Skin of body (tissue), 2 donors: ENCODE measurements around the gene POLDIP3. TPM values are rescaled to one million over a fixed set of nuclear protein-coding genes. Genes with fewer than 3 reads are reported as not detected.
"Not testable (repeated sequence)": the region's sequence is repeated elsewhere in the genome, so short reads cannot be mapped to it uniquely, and the experiment has no call there.

ENCODE experiments used
- DNase-seq: peaks from one replicate; lab custom pipeline; 2025; lab: John Stamatoyannopoulos, UW
- total RNA-seq: library from RNA; depleted of rRNA; stranded (reverse); fragments of >200 nt; gene quantifications from one replicate; pipeline ENCODE4 v1.2.3, GENCODE V29; 2014

POLDIP3 gene
- total RNA-seq, 1 donor from 2014 or later: 26.9 TPM

GRCh38 chr22:42586381-42586780 is 28.3 kb downstream of the POLDIP3 start:
- DNase-seq: no peak

GRCh38 chr22:42585096-42585495 is 29.6 kb downstream of the POLDIP3 start:
- no peak for DNase-seq

GRCh38 chr22:42584364-42584940 is 30.2 kb downstream of the POLDIP3 start:
- no peak for DNase-seq

DNA sequence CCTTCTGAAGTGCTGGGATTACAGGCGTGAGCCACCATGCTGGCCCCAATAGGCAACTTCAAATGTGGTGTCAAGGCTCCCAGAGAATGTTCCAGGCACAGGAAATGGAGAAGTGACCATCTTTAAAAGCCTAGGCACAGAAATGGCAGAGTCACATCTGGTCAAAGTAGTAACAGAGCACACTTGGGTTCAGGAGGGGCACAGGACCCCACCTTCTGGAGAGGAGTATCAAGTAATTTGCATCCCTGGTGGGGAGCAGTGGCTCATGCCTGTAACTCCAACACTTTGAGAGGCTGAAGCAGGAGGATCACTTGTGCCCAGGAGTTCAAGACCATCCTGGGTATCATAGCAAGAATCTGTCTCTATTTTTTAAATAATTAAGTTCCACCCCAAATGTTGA is 31.7 kb downstream of the POLDIP3 start:
- DNase-seq: no peak

DNA sequence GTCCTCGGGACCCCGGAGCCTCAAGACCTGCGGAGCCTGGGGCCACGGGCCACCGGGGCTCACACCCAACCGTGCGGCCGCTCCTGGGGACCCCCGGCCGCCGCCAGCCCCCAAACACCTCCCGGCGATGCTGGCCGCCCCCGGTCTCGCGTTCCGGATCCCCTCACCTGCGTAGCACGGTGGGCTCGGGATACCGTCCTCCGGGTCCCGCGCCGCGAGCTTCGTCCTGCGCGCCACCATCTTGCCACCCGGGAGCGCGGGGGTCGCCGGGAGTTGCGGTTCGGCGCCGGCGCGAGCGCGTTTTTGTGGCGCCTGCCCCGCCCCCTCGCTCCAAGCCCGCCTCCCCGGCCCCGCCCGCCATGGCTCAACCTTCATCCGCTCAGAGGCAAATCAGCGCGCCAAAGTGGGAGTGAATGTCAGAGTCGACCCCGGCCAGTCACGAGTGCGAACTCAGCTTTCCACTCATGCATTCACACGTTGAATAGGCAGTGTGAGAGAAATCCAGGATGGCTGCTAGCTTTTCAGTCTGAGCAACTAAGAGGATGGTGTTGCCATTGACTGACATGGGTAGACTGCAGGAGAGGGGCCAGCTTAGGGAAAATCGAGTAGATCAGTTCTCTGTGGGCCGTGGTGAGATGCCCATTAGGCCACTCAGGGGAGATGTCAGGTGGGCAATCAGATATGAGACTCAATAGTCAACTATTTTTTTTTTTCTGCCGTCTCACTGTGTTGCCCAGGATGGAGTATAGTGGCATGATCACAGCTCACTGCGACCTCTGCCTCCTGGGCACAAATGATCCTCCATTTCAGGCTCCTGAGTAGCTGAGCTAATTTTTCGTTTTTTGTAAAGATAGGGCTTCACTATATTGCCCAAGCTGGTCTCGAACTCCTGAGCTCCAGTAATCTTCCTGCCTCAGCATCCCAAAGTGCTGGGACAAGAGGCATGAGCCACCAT is 32.6 kb downstream of the POLDIP3 start:
- peak; percentile 28 for DNase-seq

- not testable (repeated sequence) for DNase-seq
Observed at GRCh38 chr22:42581194-42581761, 33.4 kb downstream of the POLDIP3 start.

GRCh38 chr22:42580040-42580439 is 34.6 kb downstream of the POLDIP3 start:
- DNase-seq: not testable (repeated sequence)

GRCh38 chr22:42577623-42578240 is 37.0 kb downstream of the POLDIP3 start:
- no peak for DNase-seq

DNA sequence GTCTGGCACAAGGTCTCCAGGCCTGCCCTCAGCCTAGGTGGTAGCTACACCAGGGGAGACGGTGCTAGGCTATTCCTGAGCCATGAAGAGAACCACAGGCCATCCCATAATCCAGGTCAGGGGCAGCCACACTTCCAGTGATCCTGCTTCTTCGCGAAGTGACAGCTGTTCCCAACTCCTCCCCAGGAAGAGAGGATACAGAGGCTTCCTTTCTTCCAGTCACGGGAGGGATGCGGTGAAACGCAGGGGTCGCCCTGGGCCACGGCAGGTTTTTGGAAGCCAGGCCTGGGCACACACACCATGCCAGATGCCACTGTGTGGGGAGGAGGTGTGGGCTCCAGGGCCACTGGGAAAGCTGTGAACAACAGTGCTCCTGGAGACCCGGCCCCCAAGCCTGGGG is 37.5 kb downstream of the POLDIP3 start:
- not testable (repeated sequence) for DNase-seq

DNA sequence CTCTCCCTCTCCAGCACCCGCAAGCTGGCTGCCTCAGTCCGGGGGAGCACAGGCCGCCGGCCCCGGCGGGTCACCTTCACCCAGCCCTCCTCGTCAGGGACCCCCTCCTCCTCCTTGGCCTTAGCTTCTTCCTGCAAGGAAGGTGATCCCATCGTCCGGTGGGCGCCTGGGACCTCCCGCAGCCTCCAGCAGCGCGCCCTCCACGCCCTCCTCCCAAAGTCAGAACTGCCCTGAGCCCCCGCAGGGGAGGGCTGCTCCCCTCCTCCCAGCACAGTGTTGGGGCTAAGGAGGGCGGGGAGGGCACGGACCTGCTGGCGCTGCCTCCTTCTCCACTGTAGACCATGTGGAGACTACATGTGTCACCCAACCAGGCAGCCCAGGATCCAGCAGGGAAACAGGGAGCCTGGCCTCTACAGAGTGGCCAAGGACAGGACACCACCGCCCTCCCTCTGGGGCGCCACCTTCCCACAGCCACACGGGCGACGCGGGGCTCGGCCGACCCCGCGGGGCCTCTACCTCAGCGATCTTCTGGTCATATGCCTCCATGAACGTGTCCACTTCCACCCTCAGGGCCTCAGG is 38.6 kb downstream of the POLDIP3 start:
- DNase-seq: not testable (repeated sequence)

- DNase-seq: not testable (repeated sequence)
Observed at GRCh38 chr22:42574468-42574867, 40.2 kb downstream of the POLDIP3 start.

GRCh38 chr22:42574046-42574445 is 40.6 kb downstream of the POLDIP3 start:
- not testable (repeated sequence) for DNase-seq

DNA sequence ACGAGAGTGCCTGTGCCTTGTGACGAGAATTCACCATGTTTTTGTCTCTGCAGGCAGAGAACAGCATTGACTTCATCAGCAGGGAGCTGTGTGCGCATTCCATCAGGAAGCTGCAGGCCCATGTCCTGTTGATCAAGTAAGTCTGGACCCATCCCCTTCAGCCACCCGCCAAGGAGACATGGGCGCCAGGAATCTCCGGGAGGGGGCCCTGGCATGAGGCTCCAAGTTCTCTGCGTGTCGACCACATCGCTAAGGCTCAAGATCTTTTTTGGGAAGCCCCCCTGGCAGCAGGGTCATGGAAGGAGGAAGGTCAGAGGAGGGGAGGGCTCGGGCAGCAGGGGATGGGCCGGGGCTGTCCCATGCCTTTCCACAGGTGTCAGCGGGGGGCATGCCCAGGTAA is 43.6 kb downstream of the POLDIP3 start:
- not testable (repeated sequence) for DNase-seq

- DNase-seq: not testable (repeated sequence)
Observed at GRCh38 chr22:42570580-42570979, 44.1 kb downstream of the POLDIP3 start.

DNA sequence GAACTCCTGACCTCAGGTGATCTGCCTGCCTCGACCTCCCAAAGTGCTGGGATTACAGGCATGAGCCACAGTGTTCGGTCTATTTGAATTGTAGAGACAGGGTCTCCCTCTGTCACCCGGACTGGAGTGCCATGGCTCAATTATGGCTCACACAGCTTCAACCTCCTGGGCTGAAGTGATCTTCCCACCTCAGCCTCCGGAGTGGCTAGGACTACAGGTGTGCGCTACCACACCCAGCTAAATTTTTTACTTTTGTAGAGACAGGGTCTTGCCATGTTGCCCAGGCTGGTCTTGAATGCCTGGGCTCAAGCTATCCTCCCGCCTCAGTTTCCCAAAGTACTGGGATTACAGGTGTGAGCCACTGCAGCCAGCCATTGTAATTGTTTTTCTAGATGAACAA is 46.7 kb downstream of the POLDIP3 start:
- DNase-seq: not testable (repeated sequence)

DNA sequence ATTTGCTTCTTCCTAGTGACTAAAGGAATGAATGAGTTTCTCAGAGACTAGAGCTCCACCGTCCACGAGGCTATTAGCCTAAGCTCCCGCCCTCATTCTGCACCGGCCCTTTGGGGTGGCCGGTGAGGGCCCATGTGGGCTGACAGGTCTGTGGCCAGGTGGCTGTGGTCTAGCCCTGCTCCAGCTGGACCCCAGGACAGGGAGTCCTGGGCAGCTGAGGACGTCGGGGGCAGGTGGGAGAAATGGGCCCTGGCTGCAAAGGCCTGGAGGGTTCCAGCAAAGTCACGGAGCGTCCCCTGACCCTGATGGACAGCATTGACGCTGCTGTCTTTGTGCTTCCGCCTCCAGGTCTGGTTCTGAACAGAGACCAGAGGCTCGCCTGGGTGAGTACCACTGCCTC is 48.7 kb downstream of the POLDIP3 start:
- DNase-seq: no peak

DNA sequence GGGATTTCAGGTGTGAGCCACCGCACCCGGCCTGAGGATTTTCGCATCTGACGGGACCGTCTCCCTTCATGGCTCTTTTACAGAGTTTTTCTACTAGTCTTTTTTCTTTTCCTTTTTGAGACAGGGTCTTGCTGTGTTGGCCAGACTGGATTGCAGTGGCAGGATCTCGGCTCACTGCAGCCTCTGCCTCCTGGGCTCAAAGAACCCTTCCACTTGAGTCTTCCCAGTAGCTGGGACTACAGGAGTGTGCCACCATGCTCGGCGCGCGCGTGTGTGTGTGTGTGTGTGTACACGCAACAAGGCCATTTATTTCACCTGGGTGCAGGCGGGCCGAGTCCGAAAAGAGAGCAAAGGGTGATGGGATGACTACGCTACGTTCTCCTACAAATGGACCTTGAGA is 50.0 kb downstream of the POLDIP3 start:
- no peak for DNase-seq

DNA sequence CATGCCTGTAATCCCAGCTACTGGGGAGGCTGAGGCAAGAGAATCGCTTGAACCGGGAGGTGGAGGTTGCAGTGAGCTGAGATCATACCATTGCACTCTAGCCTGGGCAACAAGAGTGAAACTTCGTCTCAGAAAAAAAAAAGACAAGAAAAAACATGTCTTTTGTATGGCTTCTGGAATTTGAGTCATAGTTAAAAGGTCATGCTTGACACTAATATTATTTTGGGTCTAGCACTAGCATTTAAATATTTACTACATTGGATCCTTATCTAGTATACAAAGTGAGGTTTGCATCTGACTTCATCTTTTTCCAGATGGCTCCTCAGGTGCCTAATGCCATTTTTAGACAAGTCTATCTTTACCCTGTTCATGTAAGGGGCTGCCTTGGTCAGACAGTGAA is 50.7 kb downstream of the POLDIP3 start:
- not testable (repeated sequence) for DNase-seq

GRCh38 chr22:42562684-42563083 is 52.0 kb downstream of the POLDIP3 start:
- no peak for DNase-seq

- no peak for DNase-seq
Observed at GRCh38 chr22:42562279-42562678, 52.4 kb downstream of the POLDIP3 start.

DNA sequence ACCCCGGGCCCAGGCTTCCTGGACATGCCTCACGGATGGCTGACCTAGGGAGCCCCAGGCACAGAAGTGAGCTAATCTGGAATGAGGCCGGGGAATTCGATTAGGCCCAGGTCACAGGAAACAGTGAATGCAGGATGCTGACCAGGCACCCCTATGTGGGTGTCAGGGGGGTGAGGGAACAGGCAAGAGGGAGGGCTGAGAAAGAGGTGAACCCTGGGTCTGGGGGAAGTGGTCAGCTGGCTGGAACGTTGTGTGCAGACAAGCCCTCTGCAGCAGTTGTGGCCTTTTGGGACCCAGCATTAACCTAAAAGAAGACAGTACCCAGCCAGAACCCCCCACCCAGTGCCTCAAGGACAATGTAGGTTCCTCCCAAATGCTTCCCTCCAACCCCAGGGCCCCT is 52.8 kb downstream of the POLDIP3 start:
- no peak for DNase-seq

DNA sequence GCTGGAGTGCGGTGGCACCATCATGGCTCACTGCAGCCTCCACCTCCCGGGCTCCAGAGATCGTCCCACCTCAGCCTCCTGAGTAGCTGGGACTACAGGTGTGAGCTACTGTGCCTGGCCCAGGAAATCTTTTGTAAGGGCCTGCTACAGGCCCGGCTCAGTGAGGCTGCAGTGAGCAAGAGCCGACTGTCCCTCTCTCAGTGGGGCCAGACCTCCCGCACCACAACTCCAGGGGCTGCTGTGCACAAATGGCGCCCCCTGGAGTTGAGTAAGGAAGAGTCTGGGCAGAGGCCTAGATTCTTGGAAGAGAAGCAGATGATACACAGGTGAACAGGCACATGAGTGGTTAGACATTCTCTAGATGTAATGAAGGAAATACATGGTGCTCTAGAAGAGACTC is 53.9 kb downstream of the POLDIP3 start:
- DNase-seq: no peak
